A673 (cell line): ENCODE measurements around the gene ZNRF2. TPM values are rescaled to one million over a fixed set of nuclear protein-coding genes. Genes with fewer than 3 reads are reported as not detected.

Source experiments
- BruUV-seq: library from RNA; stranded (reverse); fragments of 400-500 nt; replicated peaks from 2 replicates; lab custom pipeline; 2021; lab: Mats Ljungman, UMichigan
- CTCF ChIA-PET: fragments of 300-600 bp; sonication (Branson Sonifier 250); formaldehyde crosslinking; loops from one replicate; lab custom pipeline; 2022; ENCODE audit warnings: antibody characterized with exemption; lab: Charles Lee
- POLR2A ChIA-PET: fragments of 300-600 bp; sonication (Branson Sonifier 250); formaldehyde crosslinking; loops from one replicate; lab custom pipeline; 2022; ENCODE audit warnings: antibody characterized with exemption; ENCODE audit not compliant: low non-redundant PET; lab: Charles Lee
- DNase-seq: peaks from one replicate; pipeline ENCODE4 v3.0.0-alpha.2; 2015; ENCODE audit warnings: low spot score
- H3K27ac ChIP-seq: fragments of 200-600 bp; sonication (generic); 2 replicates; pipeline ENCODE4 v1.5.1; 2016; ENCODE audit warnings: mixed run types, low read depth, mild to moderate bottlenecking, mixed read lengths, antibody characterized with exemption, low read length; ENCODE audit not compliant: poor library complexity, severe bottlenecking
- H3K27me3 ChIP-seq: fragments of 200-600 bp; sonication (generic); replicated peaks from 2 replicates; pipeline ENCODE4 v1.6.1; 2017; ENCODE audit warnings: mixed run types, low read depth, mild to moderate bottlenecking, mixed read lengths, antibody characterized with exemption, low read length; ENCODE audit not compliant: insufficient read depth, poor library complexity
- H3K36me3 ChIP-seq: fragments of 200-600 bp; sonication (generic); 2 replicates; pipeline ENCODE4 v1.6.1; 2016; ENCODE audit warnings: mixed run types, mild to moderate bottlenecking, mixed read lengths, antibody characterized with exemption, low read length; ENCODE audit not compliant: insufficient read depth, poor library complexity, severe bottlenecking
- H3K4me1 ChIP-seq: fragments of 200-600 bp; sonication (generic); 2 replicates; pipeline ENCODE4 v1.6.1; 2017; ENCODE audit warnings: mixed run types, mild to moderate bottlenecking, mixed read lengths, antibody characterized with exemption, low read length; ENCODE audit not compliant: insufficient read depth, poor library complexity, severe bottlenecking
- H3K4me3 ChIP-seq: fragments of 200-600 bp; sonication (generic); 2 replicates; pipeline ENCODE4 v1.5.1; 2016; ENCODE audit warnings: low read depth, mixed run types, mild to moderate bottlenecking, mixed read lengths, low read length; ENCODE audit not compliant: poor library complexity, severe bottlenecking
- H3K9me3 ChIP-seq: fragments of 200-600 bp; sonication (generic); 2 replicates; pipeline ENCODE4 v1.6.1; 2016; ENCODE audit warnings: mixed run types, low read depth, mild to moderate bottlenecking, mixed read lengths, antibody characterized with exemption, low read length; ENCODE audit not compliant: poor library complexity, severe bottlenecking
- CTCF ChIP-seq: fragments of 300-800, 200-600 bp; sonication (generic); conservative IDR thresholded peaks from 2 replicates; pipeline ENCODE4 v1.5.1; 2017; ENCODE audit warnings: low read depth, mild to moderate bottlenecking, antibody characterized with exemption, low read length, moderate library complexity, mixed read lengths
- EZH2 ChIP-seq: fragments of 200-600 bp; sonication (generic); IDR thresholded peaks from 2 replicates; pipeline ENCODE4 v1.6.1; 2017; ENCODE audit warnings: borderline replicate concordance, low read depth, mild to moderate bottlenecking, mixed read lengths, antibody characterized with exemption, low read length; ENCODE audit not compliant: poor library complexity, severe bottlenecking
- intact Hi-C: fragments of 100-400 bp; cut with micrococcal nuclease; formaldehyde crosslinking; loops from one replicate; pipeline ENCODE4 v1.10.0; 2022; ENCODE audit not compliant: unreplicated experiment
- total RNA-seq: library from RNA; stranded (reverse); gene quantifications from 2 replicates; pipeline ENCODE4 v1.2.3, GENCODE V29; 2021

ZNRF2 gene
- total RNA-seq, 1 experiment from 2014 or later, result 8.1 TPM

GRCh38 chr7:30371321-30371720 is 86.9 kb downstream of the ZNRF2 start:
- Histone ChIP-seq H3K27ac (no peak overlapping the region), H3K9me3 (no peaks in the 10 kb centered on the region), H3K27me3 (no peaks in the 10 kb centered on the region), H3K4me1 (peaks cover 24% of the 10 kb centered on the region), H3K4me3 (no peak overlapping the region), H3K36me3 (no peaks in the 10 kb centered on the region)
- TF ChIP-seq CTCF (no peak), EZH2 (no peak)
- intact Hi-C loops, result no loop called here
- no peak for DNase-seq
- no TSS peak for BruUV-seq
- POLR2A ChIA-PET, result no interaction called here
- CTCF ChIA-PET, result no interaction called here

- H3K4me1 ChIP-seq, result no peaks in the 10 kb centered on the region
- intact Hi-C loops, result no loop called here
- no peak overlapping the region for H3K4me3 ChIP-seq
- DNase-seq, result no peak
- no peaks in the 10 kb centered on the region for H3K27me3 ChIP-seq
- no TSS peak for BruUV-seq
- H3K9me3 ChIP-seq, result no peaks in the 10 kb centered on the region
- TF ChIP-seq CTCF (no peak), EZH2 (no peak)
- POLR2A ChIA-PET, result no interaction called here
- CTCF ChIA-PET, result no interaction called here
- no peaks in the 10 kb centered on the region for H3K36me3 ChIP-seq
- no peak overlapping the region for H3K27ac ChIP-seq
Measured at GRCh38 chr7:30378275-30378674, 93.9 kb downstream of the ZNRF2 start.

- H3K27ac ChIP-seq, result no peak overlapping the region
- no peak for DNase-seq
- no peaks in the 10 kb centered on the region for H3K27me3 ChIP-seq
- H3K9me3 ChIP-seq, result no peaks in the 10 kb centered on the region
- POLR2A ChIA-PET, result no interaction called here
- BruUV-seq, result no TSS peak
- CTCF ChIA-PET, result no interaction called here
- H3K4me1 ChIP-seq, result no peaks in the 10 kb centered on the region
- TF ChIP-seq CTCF, result no peak
- no peak for TF ChIP-seq EZH2
- intact Hi-C loops, result no loop called here
- H3K4me3 ChIP-seq, result no peak overlapping the region
- H3K36me3 ChIP-seq, result no peaks in the 10 kb centered on the region
Measured at GRCh38 chr7:30379131-30379530, 94.7 kb downstream of the ZNRF2 start.
